Posterior vena cava (tissue), 2 donors: Measurements from ENCODE around the gene POLR1A. TPM values are rescaled to one million over a fixed set of nuclear protein-coding genes. Genes with fewer than 3 reads are reported as not detected.

Experiments used
- DNase-seq: peaks from one replicate; pipeline ENCODE4 v3.0.0-alpha.2; 2020; ENCODE audit warnings: low spot score
- intact Hi-C, 2 donors: fragments of 100-400 bp; cut with DNase I; formaldehyde crosslinking; loops; one replicate each; pipeline versions ENCODE4 v1.14.1 to v1.14.2; 2022 to 2023
- total RNA-seq, 2 donors: library from RNA; stranded (reverse); fragmentation: NEBNext Ultra II Directional; extraction: Animal tissue kit (Norgen Biotek cat#: 25700); gene quantifications; one replicate each; pipeline ENCODE4 v1.2.1, GENCODE V29; 2021
- donor health status: DM: yes; HTN: yes; CAD: no.
- donor health status: DM: yes; HTN: yes; CAD: no.

Gene POLR1A
- total RNA-seq, 2 donors from 2014 or later: 29.8 to 32.3 TPM

DNA sequence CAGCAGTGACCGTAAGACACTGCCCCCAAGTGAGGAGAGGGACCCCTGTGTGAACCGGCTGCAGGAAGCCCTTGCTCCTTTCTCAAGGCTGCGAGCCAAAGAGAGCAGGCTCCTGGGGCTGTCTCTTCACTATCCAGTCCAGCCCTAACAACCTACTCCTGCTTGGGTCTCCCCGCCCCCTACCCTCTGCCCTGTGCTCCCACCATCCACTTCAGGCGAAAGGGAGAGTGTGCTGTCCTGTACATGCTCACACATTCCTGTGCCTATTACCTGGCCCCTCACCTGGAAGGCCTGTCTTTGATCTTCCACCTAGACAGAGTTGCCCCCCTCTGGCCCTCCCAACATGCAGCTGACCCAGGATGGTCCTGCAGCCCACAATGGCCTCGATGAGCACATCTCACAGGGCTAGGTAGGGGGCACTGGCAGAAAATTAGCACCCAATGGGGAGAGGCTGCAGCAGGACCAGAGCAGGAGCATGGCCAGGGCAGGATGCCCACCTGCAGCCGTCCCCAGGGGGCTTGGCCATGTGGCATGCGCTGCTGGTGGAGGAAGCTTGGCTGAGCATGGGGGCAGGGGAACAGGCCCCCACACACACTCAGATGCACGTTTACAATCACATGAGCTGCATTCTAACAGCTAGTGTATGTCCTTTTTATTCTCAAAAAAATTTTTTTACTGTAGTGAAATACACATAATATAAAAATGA is 93.5 kb downstream of the POLR1A start:
- intact Hi-C loops: no loop called here
- DNase-seq: peak; percentile 43

DNA sequence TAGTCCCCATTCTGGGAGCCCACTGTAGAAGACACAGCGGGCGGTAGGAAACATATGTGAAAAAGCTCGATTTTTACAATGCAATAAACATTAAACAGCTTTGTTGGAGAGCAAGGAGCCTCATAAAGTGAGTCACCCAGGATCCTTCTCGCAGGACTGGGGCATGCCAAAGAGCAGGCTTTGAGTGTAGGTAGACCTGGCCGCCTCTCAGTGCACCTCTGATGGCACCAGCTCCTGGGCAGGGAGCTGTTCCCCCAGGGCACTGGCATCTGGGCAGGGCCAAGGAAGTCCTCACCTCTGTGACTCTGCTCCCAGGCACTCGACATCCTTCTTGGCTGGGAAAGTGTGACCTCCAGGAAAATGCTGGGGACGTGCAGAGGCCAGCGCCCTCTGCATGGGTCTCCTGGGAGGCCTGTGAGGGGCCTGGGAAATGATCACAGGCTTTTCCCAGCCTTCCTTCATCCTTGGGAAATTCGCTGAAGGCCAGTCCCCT is 94.2 kb downstream of the POLR1A start:
- intact Hi-C loops: no loop called here
- DNase-seq: peak; percentile 49

DNA sequence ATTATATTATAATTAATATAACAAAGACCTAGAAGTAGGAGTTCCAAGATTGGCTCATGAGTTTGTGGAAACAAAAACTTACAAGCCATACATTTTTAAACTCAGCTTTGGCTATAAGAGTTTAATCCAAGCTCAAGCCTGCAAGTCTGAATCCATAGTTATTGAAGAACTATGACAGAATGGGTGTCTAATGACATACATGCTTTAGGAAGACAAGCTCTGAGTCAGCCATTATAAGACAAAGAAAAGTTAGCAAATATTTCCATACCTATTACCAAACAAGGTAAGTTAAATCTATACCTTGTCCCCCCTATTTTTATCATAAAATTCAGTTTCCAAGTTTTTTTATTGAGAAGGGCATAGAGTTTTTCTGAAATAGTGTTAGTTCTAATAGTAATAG is 95.6 kb downstream of the POLR1A start:
- intact Hi-C loops: no loop called here
- no peak for DNase-seq

- intact Hi-C loops: no loop called here
- no peak for DNase-seq
Observed at GRCh38 chr2:86006524-86006923, 99.2 kb downstream of the POLR1A start.

DNA sequence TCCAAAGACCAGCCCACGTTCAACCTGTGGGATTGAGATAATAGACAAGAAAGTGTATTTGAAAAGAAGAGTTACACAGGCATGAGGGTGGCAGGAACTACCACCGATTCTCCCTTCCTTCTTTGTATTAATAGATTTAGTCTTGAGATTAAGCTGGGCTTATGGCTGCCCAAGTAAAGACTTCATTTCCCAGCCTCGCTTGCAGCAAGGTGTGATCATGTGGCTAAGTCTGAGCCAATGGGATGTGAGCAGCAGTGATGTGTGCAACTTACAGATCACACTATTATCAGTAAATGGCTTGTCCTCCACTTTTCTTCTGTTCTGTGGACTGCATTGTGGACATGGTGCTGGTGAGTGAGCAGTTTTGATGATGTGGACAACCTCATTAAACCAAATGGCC is 101.7 kb downstream of the POLR1A start:
- peak; percentile 3 for DNase-seq
- intact Hi-C loops: no loop called here

DNA sequence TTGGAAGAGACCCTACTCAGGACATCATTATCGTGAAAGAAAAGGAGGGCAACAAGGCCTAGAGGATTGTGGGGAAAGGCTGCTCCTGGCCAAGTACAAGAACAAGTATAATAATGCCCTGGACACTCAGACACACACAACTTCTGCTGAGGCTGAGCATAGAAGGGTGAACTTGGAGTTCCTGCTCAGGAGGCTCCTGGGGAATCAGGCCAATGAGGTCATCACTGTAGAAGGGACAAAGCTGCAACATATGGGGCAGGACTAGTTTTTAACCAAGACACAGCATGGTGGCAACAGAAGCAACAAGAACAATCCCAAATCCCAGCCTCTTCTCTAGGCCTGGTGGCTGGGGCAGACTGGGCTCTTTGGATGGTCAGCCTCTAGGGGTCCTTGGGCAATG is 102.6 kb downstream of the POLR1A start:
- peak; percentile 18 for DNase-seq
- intact Hi-C loops: no loop called here

DNA sequence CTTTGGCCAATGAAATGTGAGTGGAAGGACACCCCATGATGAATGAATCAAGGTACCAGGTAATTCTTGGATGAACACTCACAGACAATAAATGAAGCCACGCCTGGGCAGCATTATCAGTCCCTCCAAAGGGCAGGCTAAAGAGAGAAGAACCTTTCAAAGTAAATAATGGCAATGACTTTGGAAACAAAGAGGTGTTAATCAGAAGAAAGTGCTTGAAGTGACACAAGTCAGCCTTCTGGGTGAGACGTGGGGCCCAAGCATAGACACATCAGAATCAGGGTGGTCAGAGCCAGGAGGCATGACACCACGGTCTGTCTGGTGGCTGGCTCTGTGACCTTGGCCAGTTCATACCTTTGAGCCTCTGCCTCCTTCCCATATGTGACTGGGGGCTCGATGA is 103.3 kb downstream of the POLR1A start:
- intact Hi-C loops: no loop called here
- DNase-seq: peak; percentile 3

- intact Hi-C loops: no loop called here
- peak; percentile 31 for DNase-seq
Observed at GRCh38 chr2:86001326-86001725, 104.4 kb downstream of the POLR1A start.

DNA sequence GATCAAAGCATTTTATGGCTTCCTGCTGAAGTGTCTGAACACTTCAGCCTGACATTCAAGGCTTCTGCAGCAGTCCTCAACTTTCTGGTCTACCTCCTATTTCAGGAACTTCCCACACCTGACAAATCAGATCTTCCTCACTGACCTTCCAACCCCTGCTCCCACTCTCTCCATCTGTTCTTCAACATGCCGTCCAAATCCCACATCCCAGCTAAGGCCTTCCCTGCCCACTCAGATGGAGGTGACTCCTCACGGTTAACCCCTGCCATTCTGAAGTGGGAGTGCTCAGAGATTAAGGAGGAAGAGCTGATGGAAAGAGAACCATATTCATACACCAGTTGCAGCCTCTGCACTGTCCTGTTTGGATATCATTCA is 104.8 kb downstream of the POLR1A start:
- intact Hi-C loops: no loop called here
- DNase-seq: peak; percentile 14

DNA sequence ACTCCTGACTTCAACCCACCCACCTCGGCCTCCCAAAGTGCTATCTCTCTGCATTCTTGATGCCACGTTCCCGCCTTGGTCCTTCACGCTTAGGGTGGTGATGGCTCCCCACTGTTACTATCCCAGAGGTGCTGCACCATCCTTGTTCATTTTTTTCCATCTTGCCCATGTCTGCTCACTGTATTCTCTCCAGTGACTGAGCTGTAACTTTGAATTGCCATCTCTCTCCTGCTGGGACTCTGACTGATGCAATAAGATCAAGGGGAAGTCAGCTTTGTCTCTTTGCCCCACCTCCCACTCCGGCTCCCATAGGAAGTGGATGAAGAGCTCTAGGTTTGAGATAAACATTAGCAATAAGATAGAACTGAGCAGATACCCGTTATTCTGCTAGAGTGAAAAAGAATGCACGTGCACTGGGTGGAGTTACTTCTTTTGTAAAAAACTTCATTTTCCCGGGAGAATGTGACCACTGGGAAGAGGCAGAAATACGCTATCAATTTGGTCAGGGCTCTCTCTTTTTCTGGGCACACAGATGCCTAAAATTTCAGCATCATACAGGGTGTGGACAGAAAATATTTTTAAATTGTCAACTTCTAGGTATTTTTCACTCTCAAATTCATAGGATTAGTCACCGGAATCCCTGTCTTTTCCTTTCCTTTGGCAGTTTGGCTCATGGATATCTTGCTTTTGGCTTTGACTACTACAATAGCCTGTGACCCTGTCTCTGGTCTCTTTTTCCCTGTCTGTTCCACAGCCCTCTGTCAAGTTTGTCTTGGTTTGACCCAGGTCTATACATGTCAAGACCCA is 105.4 kb downstream of the POLR1A start:
- DNase-seq: peak; percentile 32
- intact Hi-C loops: no loop called here

DNA sequence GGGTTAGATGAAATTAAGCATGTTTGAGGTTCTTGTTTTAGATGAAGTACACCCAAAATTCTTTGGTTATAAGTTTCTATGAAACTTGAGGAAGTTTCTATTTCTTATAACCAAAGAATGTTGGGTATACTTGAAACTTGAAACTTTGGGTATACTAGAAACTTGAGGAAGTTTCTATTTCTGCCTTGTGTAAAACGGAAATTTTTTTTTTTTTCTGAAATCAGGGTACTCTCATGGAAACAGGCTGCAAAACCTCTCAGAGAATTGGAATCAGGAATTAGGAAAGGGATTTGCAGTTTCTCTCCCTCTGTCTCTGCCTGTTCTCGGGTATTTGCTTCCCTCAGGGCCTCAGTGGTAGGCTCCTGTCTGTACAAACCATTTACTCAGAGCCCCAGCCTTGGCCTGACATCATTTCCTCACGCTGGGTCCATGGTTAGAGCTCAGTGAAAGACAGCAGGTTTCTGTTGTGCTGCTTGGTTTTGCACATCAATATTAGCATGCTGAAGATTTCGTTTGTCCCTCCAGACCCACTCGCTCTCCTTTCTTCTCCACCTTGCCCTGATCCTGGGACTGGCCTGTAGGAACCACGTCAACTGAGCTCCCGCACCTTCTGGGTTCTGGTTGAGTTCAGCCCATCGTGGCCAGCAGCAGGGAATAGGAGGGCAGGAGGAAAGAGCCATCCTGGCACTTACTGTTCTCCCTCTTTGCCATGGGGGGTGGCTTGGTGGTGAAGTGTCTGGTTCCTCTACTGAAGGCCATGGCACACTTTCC is 106.4 kb downstream of the POLR1A start:
- intact Hi-C loops: no loop called here
- DNase-seq: no peak

DNA sequence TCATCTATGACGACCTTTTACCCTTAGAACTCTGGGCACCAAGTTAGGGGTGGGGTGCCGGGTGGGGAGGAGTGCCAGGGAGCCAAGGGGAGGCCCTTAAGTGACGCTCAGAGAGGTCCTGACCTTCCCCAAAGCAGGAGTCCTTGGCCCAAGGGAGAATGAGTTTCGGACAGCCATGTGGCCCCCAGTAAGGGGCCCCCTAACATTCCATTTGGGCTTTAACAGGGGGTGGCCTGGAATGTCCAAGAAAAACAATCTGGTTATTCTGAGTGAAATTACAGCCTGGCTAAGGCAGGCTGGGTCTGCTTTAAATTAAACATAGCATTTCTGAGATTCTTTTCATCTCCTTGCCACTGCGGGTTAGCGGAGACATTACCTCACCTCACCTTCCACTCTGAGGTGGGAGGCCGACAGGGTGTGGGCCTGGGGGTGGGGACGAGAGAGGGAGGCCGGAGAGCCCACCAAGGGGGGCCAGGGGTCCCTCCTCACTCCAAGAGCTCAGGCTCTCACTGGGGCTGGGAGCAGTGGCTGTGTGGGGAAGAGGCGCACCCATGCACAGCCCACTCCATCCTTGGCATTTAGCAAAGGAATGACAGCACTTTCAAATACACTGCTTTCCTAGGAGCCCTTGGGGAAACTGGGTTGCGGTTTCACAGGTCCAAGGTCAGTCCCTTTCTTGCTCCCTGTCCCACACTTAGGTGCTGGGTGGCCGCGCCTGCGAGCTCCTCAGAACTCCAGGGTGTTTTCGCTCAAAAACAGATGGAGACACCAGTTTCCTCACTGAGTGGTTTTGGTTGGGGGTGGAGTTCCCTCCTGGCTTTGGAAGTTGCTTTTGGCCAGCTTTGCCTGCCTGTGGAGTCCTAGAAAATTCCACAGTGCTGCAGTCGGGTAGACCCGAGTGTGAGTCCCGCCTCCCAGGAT is 107.4 kb downstream of the POLR1A start:
- intact Hi-C loops: no loop called here
- DNase-seq: no peak

GRCh38 chr2:85997017-85997970 is 108.4 kb downstream of the POLR1A start:
- intact Hi-C loops: no loop called here
- no peak for DNase-seq

- intact Hi-C loops: no loop called here
- no peak for DNase-seq
Observed at GRCh38 chr2:85996591-85996990, 109.1 kb downstream of the POLR1A start.

DNA sequence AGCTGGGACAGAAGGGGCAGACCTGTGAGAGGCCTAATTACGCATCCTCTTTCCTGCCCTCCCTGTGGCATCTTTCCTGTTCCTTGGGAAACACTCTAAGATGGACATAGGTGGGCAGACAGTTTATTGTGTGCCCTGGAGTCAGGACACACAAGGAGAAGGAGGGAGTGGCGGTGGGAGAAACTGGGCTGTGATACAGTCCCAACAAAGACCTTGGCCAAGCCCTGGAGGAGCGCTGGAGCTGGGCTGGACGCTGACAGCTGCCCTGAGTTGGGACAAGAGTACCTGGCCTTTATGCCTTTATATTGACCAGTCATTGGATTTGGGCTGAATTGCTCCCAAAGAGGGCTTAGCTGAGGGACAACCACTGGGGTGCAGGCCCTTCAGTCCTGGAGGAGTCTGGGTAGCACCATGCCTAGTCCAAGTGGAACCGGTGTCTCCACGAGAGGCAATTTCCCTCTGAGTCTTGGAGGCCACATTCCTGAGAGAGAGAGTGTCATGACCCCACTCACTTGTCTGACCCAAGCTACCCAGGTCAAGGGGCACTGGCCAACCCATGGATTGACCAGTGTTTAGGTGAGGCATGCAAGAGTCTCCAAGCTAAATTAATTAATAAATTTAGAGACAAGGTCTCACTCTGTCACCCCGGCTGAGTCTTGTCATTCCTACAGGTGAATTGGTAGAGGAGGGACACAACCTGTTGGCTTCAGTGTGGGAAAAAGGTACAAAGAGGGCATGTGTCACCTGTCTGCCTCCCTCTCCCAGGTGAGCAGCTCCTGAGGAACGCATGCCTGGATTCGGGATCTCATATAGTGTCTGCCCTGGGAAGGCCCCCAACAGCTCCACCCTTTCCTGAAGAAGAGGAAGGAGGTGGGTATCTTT is 109.8 kb downstream of the POLR1A start:
- no peak for DNase-seq
- intact Hi-C loops: no loop called here

DNA sequence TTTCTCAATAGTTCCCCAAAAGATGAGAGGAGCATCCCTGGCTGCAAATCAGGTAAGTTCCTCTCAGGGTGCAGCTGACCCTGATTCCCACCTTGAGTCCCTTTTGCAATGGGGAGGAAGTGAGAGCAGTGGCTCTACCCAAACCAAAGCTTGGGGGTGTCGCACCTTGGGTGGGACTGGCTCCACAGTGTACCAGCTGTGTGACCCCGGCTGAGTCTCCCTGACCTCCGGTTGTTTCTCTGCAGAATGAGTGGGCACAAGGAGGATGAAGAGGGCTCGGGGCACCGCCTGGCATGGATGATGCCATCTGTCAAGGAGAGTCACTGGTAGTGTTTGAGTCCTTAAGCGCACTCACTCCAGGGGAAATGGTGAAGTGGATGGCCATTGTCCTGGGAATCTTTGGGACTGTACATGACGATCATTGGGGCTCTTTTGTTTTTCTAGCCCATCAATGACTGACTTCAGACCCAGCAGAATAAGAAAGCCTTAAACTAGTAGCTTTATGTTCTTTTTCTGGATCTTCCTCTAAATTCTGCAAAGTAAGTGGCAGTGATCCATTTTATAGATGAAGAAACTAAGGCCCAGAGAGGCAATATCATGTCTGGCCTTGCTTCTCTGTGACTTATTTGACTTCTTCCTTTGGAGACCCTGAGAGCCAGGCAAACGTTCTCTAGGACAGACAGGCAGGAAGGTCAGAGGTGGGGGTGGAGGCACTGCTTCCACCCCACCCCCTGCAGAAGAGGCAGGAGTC is 110.6 kb downstream of the POLR1A start:
- no peak for DNase-seq
- intact Hi-C loops: no loop called here
